GM21825 (cell line): ENCODE results near the gene SERPINB6.
"Not testable (repeated sequence)": the region's sequence is repeated elsewhere in the genome, so short reads cannot be mapped to it uniquely, and the experiment has no call there.

Source experiments
- ATAC-seq: cut with Tn5 transposase; IDR thresholded peaks from one replicate; pipeline ENCODE4 v1.9.1; 2021; ENCODE audit warnings: mild to moderate bottlenecking, moderate library complexity; ENCODE audit not compliant: unreplicated experiment

Gene SERPINB6

GRCh38 chr6:2917065-2917464, 54.3 kb downstream of the SERPINB6 start:
- ATAC-seq: no peak

DNA sequence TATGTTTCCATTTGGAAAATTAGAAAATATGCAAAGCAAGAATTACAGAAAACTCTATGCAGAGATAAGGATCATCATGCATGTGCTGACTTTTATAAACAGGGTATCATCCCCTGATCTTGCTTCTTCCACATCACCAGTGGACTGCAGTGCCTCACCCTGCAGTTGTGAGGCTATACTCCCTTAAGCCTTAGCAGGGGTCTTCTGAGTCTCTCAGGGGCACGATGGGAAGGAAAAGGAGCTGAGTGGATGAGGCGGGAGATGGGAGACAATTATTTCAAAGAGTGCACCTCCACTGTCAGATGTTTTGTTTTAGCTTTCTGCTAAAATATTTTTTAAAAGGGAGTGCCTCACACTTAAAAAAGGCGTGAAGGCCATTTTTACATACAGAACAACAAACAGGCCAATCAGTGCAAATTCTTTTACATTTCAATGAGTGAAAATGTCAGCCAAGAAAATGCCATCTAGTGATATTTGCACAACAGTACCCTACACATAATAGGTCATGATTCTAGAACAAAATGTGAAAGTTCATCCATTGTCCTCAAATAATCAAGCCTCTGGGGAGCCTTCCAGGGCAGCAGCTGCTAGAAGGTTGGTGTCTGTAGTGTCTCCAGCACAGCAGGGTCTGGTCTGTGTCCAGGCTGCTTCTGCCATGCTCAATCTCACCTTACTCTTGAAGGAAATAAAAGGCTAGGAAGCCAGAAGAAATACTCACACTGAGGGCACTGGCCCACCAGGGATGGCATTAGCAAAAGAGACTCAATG, 55.0 kb downstream of the SERPINB6 start:
- ATAC-seq: no peak

GRCh38 chr6:2915150-2915549, 56.2 kb downstream of the SERPINB6 start:
- ATAC-seq: no peak

- no peak for ATAC-seq
Observed at GRCh38 chr6:2914318-2914660, 57.1 kb downstream of the SERPINB6 start.

GRCh38 chr6:2913621-2914317, 57.6 kb downstream of the SERPINB6 start:
- no peak for ATAC-seq

DNA sequence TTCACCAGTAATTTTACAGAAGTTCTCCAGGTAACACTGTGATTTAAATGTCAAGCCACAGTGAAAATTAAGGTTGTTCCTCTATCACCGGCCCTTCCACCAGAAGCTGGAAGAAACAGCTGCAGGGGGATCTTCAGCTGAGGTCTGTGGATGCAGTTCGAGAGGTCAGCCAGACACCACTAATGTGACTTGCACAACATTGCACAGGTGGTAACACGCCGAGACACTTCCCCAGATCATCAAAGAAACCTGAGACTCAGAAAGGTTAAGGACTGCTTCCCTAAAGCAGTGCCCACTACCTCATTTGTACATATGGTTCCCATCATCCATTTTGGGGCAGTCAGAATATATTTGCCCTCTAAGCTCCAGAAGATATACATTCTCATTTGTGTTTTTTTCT, 60.2 kb downstream of the SERPINB6 start:
- ATAC-seq: peak; percentile 63

- ATAC-seq: no peak
Observed at GRCh38 chr6:2909718-2910117, 61.6 kb downstream of the SERPINB6 start.

GRCh38 chr6:2909051-2909606, 62.2 kb downstream of the SERPINB6 start:
- ATAC-seq: not testable (repeated sequence)

DNA sequence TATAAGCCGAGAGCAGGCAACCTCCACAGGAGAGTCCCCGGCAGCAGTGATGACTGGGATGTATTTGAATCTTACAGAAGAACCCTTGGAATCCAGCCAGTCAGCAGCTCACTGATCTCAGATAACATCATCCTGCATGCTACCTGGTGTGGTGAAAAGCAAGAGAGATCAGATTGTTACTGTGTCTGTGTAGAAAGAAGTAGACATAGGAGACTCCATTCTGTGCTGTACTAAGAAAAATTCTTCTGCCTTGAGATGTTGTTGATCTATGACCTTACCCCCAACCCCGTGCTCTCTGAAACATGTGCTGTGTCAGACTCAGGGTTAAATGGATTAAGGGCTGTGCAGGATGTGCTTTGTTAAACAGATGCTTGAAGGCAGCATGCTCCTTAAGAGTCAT, 62.9 kb downstream of the SERPINB6 start:
- ATAC-seq: not testable (repeated sequence)

- not testable (repeated sequence) for ATAC-seq
Observed at GRCh38 chr6:2903411-2904185, 67.8 kb downstream of the SERPINB6 start.

DNA sequence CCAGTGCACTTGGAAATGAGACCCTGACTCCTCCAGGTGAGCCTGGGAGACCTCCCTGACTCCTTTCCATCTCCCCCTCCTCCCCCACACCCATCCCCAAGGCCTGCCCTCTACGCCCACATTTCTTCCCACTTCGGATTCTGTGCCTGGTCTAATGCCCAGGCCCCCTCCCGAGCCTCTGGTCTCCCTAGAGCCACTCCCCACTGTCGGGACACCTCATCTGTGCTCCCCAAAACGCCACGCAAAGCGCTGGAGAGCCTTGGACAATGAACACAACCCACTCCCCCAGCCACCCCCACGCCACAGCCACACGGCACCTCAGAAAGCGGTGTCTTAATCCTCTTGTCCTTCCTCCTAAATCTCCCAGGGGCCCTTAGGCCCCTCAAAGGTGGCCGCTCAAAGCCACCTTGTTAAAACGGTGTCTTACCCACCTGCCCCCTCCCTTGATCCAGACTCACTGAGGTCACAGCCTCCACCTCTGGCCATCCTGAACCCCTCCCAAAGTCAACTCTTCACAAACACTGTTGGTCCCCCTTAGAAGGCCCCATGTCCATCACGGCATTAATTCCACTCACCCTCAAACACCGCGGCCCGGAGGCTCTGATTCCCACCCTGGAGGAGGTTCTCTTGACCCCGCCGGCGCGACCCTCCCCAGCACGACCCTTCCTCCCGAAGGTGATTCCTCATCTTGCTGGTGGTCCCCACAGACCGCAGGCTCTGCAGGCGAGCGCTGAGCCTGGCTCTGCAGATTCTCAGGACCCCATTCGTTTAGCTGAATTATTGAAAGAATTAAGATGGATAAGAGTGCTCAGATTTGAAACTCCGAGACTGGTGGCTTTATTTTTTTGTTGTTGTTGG, 69.5 kb downstream of the SERPINB6 start:
- ATAC-seq: not testable (repeated sequence)

DNA sequence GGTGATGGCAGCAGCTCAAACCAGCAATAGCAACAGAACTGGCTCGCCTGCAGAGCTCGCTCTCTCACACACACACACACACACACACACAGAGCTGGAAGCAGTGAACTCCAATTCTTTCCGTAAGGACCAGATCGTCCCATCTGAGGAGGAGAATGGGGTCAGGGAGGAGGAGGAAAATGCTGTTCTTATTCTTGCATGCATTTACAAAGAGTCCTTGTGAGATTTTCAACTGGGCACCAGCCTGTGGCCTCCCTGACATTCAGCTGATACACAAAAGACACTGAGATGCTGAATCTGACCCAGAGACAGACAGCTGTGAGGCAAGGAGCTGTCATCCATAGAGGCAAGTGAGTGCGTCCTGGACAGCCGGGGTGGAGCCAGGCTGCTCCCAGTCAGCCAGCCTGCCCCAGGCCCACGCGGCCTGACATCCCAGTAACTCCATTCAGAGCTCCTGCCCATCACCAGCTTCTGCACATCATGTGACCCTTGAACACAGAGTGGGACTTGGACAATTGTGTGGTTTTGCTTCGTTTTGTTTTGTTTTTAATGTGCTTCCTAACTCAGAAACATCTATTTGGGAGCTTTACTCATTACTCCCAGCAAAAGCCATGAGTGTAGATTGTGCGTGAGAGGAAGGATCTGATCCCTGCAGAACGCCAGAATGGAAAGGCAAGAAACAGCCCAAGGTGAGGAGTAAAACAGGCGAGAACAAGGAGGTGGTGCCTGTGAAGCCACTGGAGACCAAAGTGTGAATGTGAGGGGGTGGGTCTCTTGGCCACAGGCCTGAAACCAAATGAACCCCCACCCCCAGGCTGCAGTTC, 70.3 kb downstream of the SERPINB6 start:
- no peak for ATAC-seq

DNA sequence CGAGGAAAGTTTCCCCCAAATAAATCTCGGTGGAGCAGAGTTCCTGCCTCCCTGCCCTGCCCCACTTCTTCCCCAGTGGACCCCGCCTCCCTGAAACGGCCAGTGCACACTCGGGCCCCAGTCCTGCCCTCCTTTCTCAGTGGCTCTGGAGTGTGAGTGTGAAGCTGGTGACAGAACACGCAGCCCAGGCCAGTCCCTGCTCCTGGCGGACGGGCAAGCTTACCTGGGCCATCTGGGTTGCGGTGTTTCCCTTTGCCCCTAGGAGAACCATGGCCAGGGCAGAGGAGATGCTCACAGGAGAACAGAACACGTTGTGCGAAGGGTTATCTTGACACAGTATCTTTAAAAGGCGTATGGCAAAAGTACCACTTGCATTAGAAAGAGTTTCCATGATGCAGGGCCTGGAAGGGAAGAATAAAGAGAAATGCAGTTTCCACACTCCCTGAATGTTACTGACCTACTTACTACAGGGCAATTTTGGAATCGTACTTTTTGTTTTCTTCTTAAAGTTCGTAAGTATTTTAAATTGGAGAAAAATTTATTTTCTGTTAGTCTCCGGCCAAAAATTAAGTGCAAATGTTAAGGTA, 71.1 kb downstream of the SERPINB6 start:
- ATAC-seq: no peak

- no peak for ATAC-seq
Observed at GRCh38 chr6:2899596-2899995, 71.8 kb downstream of the SERPINB6 start.
